Prostate gland (tissue), 2 donors: ENCODE measurements around the gene ASIC2.

Experiments used
- POLR2A ChIP-seq: fragments of 450-650 bp; IDR thresholded peaks from one replicate; pipeline ENCODE4 v1.6.1; 2016; ENCODE audit warnings: antibody characterized with exemption, mild to moderate bottlenecking
- TF ChIP-seq, protein P1 (sequence below), 4 experiments: fragments of 200-600 bp in 2 of 4; fragments of 450-650 bp in 2 of 4; sonication (generic) in 2 of 4; IDR thresholded peaks; 1 replicate in 3 of 4; 2 replicates in 1 of 4; pipeline ENCODE4 v1.5.1; 2016 to 2019; ENCODE audit warnings: antibody characterized with exemption in 4 of 4, mild to moderate bottlenecking in 2 of 4, moderate library complexity in 2 of 4

DNA sequence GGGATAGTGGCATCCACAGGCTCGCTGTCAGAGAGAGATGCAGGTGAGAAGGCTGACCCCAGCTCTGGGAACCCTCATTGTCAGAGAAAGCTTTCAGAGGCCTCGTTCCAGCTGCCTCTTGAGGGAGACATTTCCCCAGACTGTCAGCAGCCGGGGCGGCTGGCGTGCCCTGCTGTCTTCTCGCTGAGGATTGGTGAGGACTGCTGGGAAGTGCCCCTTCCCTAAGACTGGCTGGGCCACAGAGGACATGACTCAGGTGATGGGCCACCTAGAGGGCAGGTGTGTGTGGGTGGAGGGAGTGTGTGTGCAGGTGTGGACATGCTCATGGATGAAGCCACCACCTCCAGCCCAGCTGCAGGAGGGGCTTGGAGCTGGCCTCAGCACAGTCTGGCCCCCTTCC is 276.2 kb downstream of the ASIC2 start:
- no peak for TF ChIP-seq POLR2A
- TF ChIP-seq, protein P1, sequence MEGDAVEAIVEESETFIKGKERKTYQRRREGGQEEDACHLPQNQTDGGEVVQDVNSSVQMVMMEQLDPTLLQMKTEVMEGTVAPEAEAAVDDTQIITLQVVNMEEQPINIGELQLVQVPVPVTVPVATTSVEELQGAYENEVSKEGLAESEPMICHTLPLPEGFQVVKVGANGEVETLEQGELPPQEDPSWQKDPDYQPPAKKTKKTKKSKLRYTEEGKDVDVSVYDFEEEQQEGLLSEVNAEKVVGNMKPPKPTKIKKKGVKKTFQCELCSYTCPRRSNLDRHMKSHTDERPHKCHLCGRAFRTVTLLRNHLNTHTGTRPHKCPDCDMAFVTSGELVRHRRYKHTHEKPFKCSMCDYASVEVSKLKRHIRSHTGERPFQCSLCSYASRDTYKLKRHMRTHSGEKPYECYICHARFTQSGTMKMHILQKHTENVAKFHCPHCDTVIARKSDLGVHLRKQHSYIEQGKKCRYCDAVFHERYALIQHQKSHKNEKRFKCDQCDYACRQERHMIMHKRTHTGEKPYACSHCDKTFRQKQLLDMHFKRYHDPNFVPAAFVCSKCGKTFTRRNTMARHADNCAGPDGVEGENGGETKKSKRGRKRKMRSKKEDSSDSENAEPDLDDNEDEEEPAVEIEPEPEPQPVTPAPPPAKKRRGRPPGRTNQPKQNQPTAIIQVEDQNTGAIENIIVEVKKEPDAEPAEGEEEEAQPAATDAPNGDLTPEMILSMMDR (IDR thresholded peaks at IDR 0.05): no peak
